IMR-90 (cell line): ENCODE measurements around the gene ZNF407. TPM values are rescaled to one million over a fixed set of nuclear protein-coding genes. Genes with fewer than 3 reads are reported as not detected.

Source experiments
- ATAC-seq: fragments of 200-7000 bp; cut with Tn5 transposase; 2 replicates; pipeline ENCODE4 v1.9.1; 2020; ENCODE audit warnings: low read depth, mild to moderate bottlenecking, moderate library complexity
- BruUV-seq: library from RNA; stranded (reverse); fragments of 400-500 nt; replicated peaks from 2 replicates; lab custom pipeline; 2021; lab: Mats Ljungman, UMichigan
- CTCF ChIA-PET: fragments of 300-600 bp; formaldehyde crosslinking; extraction: SDS; loops from one replicate; lab custom pipeline; 2021; ENCODE audit warnings: antibody characterized with exemption; lab: Yijun Ruan, JAX
- POLR2A ChIA-PET: fragments of 300-600 bp; sonication (Branson Sonifier 250); formaldehyde crosslinking; loops from one replicate; lab custom pipeline; 2022; ENCODE audit warnings: antibody characterized with exemption; ENCODE audit not compliant: unreplicated experiment; lab: Charles Lee
- DNase-seq: peaks from one replicate; pipeline ENCODE4 v3.0.0; 2013
- H2AFZ ChIP-seq: replicated peaks from 2 replicates; pipeline ENCODE3; 2013; ENCODE audit warnings: low read length, mild to moderate bottlenecking; ENCODE audit not compliant: poor library complexity
- H2AK5ac ChIP-seq: 2 replicates; pipeline ENCODE4 v1.6.1; 2013; ENCODE audit warnings: low read depth, low read length, inconsistent platforms
- H2AK9ac ChIP-seq: replicated peaks from 2 replicates; pipeline ENCODE3; 2013; ENCODE audit warnings: mild to moderate bottlenecking, low read depth, low read length, moderate library complexity; ENCODE audit not compliant: poor library complexity
- H2BK120ac ChIP-seq: 2 replicates; pipeline ENCODE4 v1.6.1; 2013; ENCODE audit warnings: low read depth, low read length, inconsistent platforms
- H2BK15ac ChIP-seq: 3 replicates; pipeline ENCODE4 v1.6.1; 2013; ENCODE audit warnings: low read depth, low read length, inconsistent platforms
- H2BK20ac ChIP-seq: 2 replicates; pipeline ENCODE4 v1.6.1; 2013; ENCODE audit warnings: low read depth, mild to moderate bottlenecking, inconsistent platforms, low read length, moderate library complexity
- H2BK5ac ChIP-seq: 2 replicates; pipeline ENCODE4 v1.6.1; 2013; ENCODE audit warnings: mild to moderate bottlenecking, low read depth, low read length, inconsistent platforms; ENCODE audit not compliant: poor library complexity, severe bottlenecking
- H3K14ac ChIP-seq: replicated peaks from 2 replicates; pipeline ENCODE4 v1.6.1; 2013; ENCODE audit warnings: low read depth, low read length, inconsistent platforms
- H3K18ac ChIP-seq: 2 replicates; pipeline ENCODE4 v1.6.1; 2013; ENCODE audit warnings: low read depth, low read length, control low read depth
- H3K23ac ChIP-seq: 2 replicates; pipeline ENCODE4 v1.6.1; 2013; ENCODE audit warnings: low read depth, low read length, inconsistent platforms
- H3K27ac ChIP-seq: 2 replicates; pipeline ENCODE4 v1.5.1; 2013; ENCODE audit warnings: mild to moderate bottlenecking, control low read depth, low read length; ENCODE audit not compliant: insufficient read depth
- H3K27me3 ChIP-seq: 2 replicates; pipeline ENCODE4 v1.6.1; 2013; ENCODE audit warnings: low read length; ENCODE audit not compliant: control insufficient read depth, insufficient read depth
- H3K36me3 ChIP-seq: 2 replicates; pipeline ENCODE4 v1.6.1; 2013; ENCODE audit warnings: low read length, mixed read lengths; ENCODE audit not compliant: control insufficient read depth, insufficient read depth
- H3K4ac ChIP-seq: 2 replicates; pipeline ENCODE4 v1.6.1; 2013; ENCODE audit warnings: low read depth, low read length, inconsistent platforms
- H3K4me1 ChIP-seq: 2 replicates; pipeline ENCODE4 v1.6.1; 2013; ENCODE audit warnings: low read length, mixed read lengths; ENCODE audit not compliant: control insufficient read depth, insufficient read depth
- H3K4me2 ChIP-seq: 2 replicates; pipeline ENCODE4 v1.6.1; 2013; ENCODE audit warnings: low read depth, mild to moderate bottlenecking, control low read depth, low read length, moderate library complexity
- H3K4me3 ChIP-seq: 2 replicates; pipeline ENCODE4 v1.5.1; 2013; ENCODE audit warnings: low read depth, mild to moderate bottlenecking, control low read depth, low read length, moderate library complexity; ENCODE audit not compliant: insufficient read depth
- H3K56ac ChIP-seq: 2 replicates; pipeline ENCODE4 v1.6.1; 2013; ENCODE audit warnings: low read length, inconsistent platforms; ENCODE audit not compliant: insufficient read depth; ENCODE audit errors: extremely low read depth
- H3K79me1 ChIP-seq, 2 experiments: 2 replicates each; pipeline ENCODE4 v1.6.1; 2013; ENCODE audit warnings: low read length in 2 of 2, inconsistent platforms in 1 of 2, low read depth in 1 of 2
- H3K9ac ChIP-seq: 2 replicates; pipeline ENCODE4 v1.6.1; 2013; ENCODE audit warnings: low read depth, low read length, control low read depth
- H3K9me1 ChIP-seq: 2 replicates; pipeline ENCODE4 v1.6.1; 2013; ENCODE audit warnings: low read length, inconsistent platforms; ENCODE audit not compliant: insufficient read depth
- H3K9me3 ChIP-seq: 2 replicates; pipeline ENCODE4 v1.6.1; 2013; ENCODE audit warnings: low read length; ENCODE audit not compliant: control insufficient read depth, insufficient read depth
- H4K20me1 ChIP-seq: 2 replicates; pipeline ENCODE4 v1.6.1; 2013; ENCODE audit warnings: low read length, inconsistent platforms; ENCODE audit not compliant: insufficient read depth
- H4K5ac ChIP-seq: 2 replicates; pipeline ENCODE4 v1.6.1; 2013; ENCODE audit warnings: mild to moderate bottlenecking, low read depth, low read length, control low read depth
- H4K8ac ChIP-seq, 2 experiments: 2 replicates each; pipeline ENCODE4 v1.6.1; 2013; ENCODE audit warnings: low read depth in 2 of 2, low read length in 2 of 2, control low read depth in 1 of 2, inconsistent platforms in 1 of 2
- H4K91ac ChIP-seq: 2 replicates; pipeline ENCODE4 v1.6.1; 2013; ENCODE audit warnings: low read depth, low read length, inconsistent platforms; ENCODE audit not compliant: insufficient read depth
- BHLHE40 ChIP-seq: fragments of 150-350 bp; IDR thresholded peaks from 2 replicates; pipeline ENCODE4 v1.6.1; 2016; ENCODE audit warnings: mild to moderate bottlenecking, low read depth, low read length
- CHD1 ChIP-seq: IDR thresholded peaks from 2 replicates; pipeline ENCODE4 v1.6.1; 2012; ENCODE audit warnings: low read depth, low read length, improper control_type of control experiment
- FOS ChIP-seq: fragments of 150-350 bp; IDR thresholded peaks from 2 replicates; pipeline ENCODE4 v1.6.1; 2016; ENCODE audit warnings: low read depth, low read length
- MXI1 ChIP-seq: IDR thresholded peaks from 2 replicates; pipeline ENCODE4 v1.6.1; 2012; ENCODE audit warnings: low read depth, mild to moderate bottlenecking, low read length, moderate library complexity, borderline replicate concordance
- POLR2A ChIP-seq: IDR thresholded peaks from 2 replicates; pipeline ENCODE4 v1.6.1; 2012; ENCODE audit warnings: mild to moderate bottlenecking, low read depth, low read length
- RAD21 ChIP-seq: IDR thresholded peaks from 2 replicates; pipeline ENCODE4 v1.6.1; 2012; ENCODE audit warnings: low read length, improper control_type of control experiment
- RFX5 ChIP-seq: IDR thresholded peaks from 2 replicates; pipeline ENCODE4 v1.8.0; 2012; ENCODE audit warnings: low read depth, mild to moderate bottlenecking, low read length, moderate library complexity
- dilution Hi-C: fragments of 300-500 bp; cut with HindIII; formaldehyde crosslinking; loops from one replicate; pipeline ENCODE4 v1.14.3; 2018; ENCODE audit warnings: low sequenced_read_pairs; ENCODE audit not compliant: unreplicated experiment
- in situ Hi-C: fragments of 300-500 bp; cut with MboI; formaldehyde crosslinking; loops from 3 replicates; pipeline ENCODE4 v1.14.3; 2019; ENCODE audit warnings: low sequenced_read_pairs, inconsistent platforms, mixed read lengths
- intact Hi-C: fragments of 100-400 bp; cut with micrococcal nuclease; formaldehyde crosslinking; loops from 2 replicates; pipeline ENCODE4 v1.10.0; 2022
- polyA plus RNA-seq, 3 experiments: library from polyadenylated mRNA; depleted of rRNA; stranded (reverse); fragments of >200 nt; gene quantifications; 2 replicates each; pipeline ENCODE4 v1.2.3, GENCODE V29; 2012; ENCODE audit warnings: low replicate concordance in 1 of 3
- total RNA-seq: library from RNA; depleted of rRNA; stranded (reverse); fragments of >200 nt; gene quantifications from 2 replicates; pipeline ENCODE4 v1.2.3, GENCODE V29; 2012
- TF ChIP-seq, protein P1 (sequence below): conservative IDR thresholded peaks from 2 replicates; pipeline ENCODE4 v1.5.1; 2012; ENCODE audit warnings: mild to moderate bottlenecking, low read depth, low read length, improper control_type of control experiment

The ZNF407 gene
- total and polyA plus RNA-seq, 2 of the 4 experiments (the other 2 are of a cell fraction), result 3.1 to 20.1 TPM

DNA sequence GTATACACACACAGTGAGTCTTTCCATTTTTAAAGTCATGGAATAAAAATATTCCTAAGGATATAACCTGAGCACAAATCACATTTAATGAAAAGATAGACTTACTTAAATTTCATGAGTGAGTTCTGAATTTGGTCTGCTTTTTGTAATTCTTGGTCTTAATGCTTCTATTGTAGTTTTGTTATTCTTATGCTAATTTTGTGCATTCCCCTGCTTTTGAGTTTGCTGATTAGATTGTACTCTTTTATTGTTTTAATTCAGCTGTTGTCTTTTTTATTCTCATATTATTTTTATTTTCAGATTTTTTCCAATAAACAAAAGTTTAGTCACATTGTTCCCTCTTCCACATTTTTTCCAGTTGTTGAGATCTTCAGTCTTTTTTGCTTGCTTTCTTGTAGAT, 202.4 kb downstream of the ZNF407 start:
- no TSS peak for BruUV-seq
- Histone ChIP-seq H3K4me1 (peaks cover 5% of the 10 kb centered on the region), H4K20me1 (no peaks in the 10 kb centered on the region), H2AFZ (no peak overlapping the region), H3K9me3 (no peaks in the 10 kb centered on the region), H4K91ac (no peak overlapping the region), H3K56ac (no peak overlapping the region), H2BK15ac (no peak overlapping the region), H2BK20ac (no peak overlapping the region), H3K9me1 (no peaks in the 10 kb centered on the region), H3K4ac (no peak overlapping the region), H2BK5ac (no peak overlapping the region), H3K79me1 (peaks cover 0 to 7% of the 10 kb centered on the region in 2 experiments; a peak in 1 of 4 replicates), H2AK9ac (no peak overlapping the region), H3K27ac (no peak overlapping the region), H3K18ac (no peak overlapping the region), H3K4me3 (no peak overlapping the region), H3K4me2 (no peak overlapping the region), H3K27me3 (no peaks in the 10 kb centered on the region), H4K8ac (no peak overlapping the region), H4K5ac (no peak overlapping the region), H3K36me3 (no peaks in the 10 kb centered on the region), H3K14ac (no peak overlapping the region), H2BK120ac (no peak overlapping the region), H2AK5ac (no peak overlapping the region), H3K23ac (no peak overlapping the region), H3K9ac (no peak overlapping the region)
- TF ChIP-seq BHLHE40 (no peak), RFX5 (no peak), FOS (no peak), POLR2A (no peak), CHD1 (no peak), RAD21 (no peak), MXI1 (no peak)
- TF ChIP-seq, protein P1, sequence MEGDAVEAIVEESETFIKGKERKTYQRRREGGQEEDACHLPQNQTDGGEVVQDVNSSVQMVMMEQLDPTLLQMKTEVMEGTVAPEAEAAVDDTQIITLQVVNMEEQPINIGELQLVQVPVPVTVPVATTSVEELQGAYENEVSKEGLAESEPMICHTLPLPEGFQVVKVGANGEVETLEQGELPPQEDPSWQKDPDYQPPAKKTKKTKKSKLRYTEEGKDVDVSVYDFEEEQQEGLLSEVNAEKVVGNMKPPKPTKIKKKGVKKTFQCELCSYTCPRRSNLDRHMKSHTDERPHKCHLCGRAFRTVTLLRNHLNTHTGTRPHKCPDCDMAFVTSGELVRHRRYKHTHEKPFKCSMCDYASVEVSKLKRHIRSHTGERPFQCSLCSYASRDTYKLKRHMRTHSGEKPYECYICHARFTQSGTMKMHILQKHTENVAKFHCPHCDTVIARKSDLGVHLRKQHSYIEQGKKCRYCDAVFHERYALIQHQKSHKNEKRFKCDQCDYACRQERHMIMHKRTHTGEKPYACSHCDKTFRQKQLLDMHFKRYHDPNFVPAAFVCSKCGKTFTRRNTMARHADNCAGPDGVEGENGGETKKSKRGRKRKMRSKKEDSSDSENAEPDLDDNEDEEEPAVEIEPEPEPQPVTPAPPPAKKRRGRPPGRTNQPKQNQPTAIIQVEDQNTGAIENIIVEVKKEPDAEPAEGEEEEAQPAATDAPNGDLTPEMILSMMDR, result no peak
- ATAC-seq (no peak), DNase-seq (no peak)
- intact Hi-C loops (no loop called here), in situ Hi-C loops (no loop called here), dilution Hi-C loops (no loop called here)
- CTCF ChIA-PET, result no interaction called here
- POLR2A ChIA-PET, result no interaction called here
